Head of caudate nucleus (tissue), 42 donors: ENCODE data around the gene SMAD3.

Experiments
- DNase-seq, 42 donors: peaks; one replicate each; pipeline versions ENCODE4 v3.0.0 to v3.0.0-alpha.2; 2020 to 2021; ENCODE audit warnings: mixed read lengths in 7 of 42
- intact Hi-C: fragments of 100-400 bp; cut with DNase I; formaldehyde crosslinking; loops from one replicate; pipeline ENCODE4 v1.15.0; 2022

The SMAD3 gene

DNA sequence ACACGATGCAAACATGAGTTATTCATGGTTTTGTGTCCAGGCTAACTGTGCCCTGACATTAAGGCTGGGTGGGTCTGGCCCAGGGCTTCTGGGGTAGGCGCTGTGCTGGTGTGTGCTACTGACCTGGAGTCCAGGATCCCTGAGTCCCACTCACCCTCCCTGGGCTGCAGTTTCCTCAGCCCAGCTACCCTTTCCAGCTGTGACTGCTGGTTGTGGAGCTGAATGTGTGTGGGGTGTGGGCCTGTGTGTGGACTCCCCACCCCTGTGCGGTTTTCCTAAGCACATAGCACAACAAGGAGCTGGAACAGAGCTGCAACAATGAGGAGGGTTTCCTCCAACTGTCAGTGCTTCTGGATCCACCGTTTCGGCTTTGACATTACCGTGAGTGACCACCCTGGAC lies 38.0 kb downstream of the SMAD3 start:
- no peak for DNase-seq
- intact Hi-C loops, result no loop called here

DNA sequence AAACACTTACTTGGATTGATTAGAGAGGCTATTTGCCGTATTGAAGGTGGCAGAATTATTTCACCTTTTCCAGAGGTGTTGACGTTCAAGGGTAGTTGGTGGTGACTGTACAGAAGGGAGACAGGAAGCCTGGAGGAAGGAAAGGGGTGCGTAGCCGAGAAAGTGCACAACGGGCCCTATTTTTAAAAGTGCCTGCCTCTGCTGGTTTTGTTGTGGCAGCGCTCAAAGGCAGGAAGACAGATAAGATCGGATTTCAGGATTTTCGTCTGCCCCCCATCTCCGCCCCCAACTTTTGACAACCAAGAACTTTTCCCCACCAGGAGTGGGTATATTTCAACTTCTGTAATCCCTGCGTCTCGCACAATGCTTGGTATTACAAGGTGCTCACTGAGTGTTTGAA lies 38.5 kb downstream of the SMAD3 start:
- intact Hi-C loops, result no loop called here

DNA sequence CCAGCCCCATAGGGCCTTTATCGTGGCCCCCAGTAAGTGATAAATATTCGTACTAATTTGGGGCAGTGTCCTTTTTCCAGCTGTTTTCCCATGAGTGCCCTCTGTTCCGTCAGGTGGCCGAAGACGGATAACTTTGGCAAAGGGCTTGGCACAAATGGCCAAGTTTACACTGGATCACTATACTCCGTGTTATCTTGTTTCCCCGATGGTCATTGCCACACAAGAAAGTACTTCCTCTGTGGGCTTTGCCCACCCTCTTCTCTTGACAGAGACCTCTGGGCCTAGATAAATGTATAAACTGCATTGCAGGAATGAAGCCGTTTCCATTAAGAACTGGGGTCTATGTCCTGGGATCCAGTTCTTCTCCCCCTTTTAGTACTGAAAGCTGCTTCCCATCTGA lies 39.1 kb downstream of the SMAD3 start:
- intact Hi-C loops, result no loop called here
- no peak for DNase-seq

More for the DNA sequence above, 38.5 kb downstream of the SMAD3 start:
- DNase-seq, result peak in 1 of 42 donors; percentile 50

DNA sequence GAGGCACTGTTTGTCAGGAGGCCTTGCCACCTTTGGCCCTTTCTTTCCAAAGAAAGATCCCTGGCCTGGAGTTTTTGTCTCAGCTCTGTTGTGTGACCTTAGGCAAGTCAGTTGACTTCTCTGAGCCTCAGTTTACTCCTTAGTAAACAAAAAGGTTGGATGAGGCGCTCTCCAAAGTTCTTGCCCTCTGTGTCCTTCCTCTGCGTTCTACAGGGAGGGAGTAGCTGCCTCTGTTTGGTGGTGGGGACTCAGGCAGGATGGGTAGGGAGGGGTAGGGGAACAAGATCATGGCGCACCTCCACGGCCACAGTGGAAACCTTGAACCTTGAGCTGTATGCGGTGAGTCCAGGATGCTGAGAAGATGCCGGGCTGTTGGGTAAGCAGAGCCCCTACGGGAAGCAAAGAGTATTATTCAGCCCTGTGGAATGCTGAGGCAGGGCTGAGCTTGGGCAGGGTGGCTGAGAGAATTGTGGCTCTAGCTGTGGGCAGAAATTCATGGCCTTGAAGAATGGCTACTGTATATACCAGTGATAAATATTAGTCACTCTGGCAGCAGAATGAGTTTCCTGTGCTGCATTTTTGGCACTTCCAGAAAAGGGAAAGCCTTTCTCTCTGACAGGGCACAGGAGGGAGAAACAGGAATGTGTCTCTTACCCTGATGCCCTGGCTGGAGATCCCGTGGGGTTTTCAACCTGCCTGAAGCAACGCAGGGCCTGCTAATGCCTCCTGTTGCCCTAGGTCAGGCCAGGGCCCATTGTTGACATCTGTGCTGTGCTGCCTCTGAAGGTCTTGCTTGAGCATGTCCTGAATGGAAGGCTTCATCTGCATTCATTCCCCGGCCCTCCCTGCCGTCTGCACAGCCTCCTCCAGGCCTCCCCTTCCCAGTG lies 39.9 kb downstream of the SMAD3 start:
- DNase-seq, result peak in 1 of 42 donors; percentile 52
- intact Hi-C loops, result no loop called here

DNA sequence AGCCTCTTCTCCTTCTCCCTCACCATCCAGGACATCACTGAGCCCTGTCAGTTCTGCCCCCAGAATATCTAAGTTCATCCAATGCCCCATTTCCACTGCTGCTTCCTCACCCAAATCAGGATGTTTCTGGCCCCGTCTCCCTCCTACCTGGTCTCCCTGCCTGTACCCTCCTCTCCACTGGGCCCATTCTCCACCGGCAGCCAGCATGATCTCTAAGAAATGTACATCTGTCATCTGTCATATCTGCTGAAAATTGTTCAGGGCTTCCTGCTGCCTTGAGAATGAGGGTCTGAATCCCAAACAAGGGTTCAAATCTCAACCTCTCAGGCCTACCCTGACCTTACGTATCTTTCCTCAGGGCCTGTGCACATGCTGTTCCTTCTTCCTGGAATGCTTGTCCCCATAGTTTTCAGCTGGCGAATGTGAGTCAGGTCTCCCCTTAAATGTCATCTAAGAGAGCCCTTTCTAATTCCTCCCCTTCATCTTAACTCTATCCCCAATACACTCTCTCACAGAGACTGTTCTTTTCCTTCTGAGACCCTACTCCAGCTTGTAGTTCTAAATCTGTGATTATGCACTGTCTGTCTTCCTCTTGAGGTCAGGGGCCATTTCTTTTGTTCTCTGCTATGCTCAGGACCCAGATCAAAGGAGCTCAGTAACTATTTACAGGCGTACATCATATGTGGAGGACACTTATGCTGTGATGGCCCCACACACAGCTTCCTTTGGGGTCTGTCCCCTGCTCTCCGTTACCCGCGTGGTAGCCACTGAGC lies 40.8 kb downstream of the SMAD3 start:
- DNase-seq, result no peak
- intact Hi-C loops, result no loop called here

DNA sequence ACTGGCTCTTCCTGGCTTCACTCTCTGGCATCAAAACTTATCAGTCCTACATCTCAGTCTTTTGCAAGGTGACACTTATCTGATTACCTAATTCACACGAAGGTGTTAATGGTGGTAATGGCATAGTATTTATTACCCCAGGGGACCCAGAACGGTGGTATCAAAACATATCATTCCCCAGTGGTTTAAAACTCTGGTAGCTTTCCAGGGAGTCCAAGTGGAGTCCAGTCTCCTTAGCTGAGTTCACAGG lies 41.3 kb downstream of the SMAD3 start:
- intact Hi-C loops, result no loop called here
- DNase-seq, result no peak

DNA sequence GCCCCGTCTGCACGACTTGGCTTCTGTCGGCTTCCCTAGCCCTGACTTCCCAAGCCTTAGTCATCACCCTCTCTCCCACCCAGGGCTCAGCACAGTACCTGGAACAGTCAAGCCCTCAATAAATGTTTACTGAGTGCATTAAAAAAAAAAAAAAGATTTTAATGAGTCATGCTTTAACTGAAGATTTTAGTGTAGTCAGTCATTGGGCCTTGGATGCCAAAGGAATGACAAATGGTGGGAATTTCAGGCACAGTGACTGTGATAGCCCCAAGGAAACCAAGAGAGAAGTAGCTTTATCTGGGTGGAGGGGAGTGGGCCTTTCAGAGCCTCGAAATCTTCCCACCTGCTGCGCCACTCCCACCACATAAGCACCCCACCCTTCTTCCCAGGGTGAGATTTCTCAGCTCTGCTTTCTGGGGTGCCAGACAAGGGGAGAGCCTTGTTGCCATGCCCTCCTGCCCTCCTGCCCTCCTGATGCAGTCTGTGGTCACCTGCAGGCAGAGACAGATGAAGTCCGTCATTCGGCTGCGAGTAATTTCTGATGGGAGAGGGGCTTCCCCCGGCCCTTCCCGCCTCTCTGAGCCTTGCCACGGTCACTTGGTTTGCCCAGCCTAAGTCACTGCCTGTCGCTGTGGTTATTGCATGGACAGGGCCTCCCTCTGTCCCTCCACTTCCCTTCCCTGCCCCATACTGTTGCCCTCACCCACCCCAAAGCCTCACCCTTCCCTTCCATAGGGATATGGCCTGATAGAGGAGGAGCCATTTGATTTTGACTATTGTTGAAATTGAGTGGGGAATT lies 41.8 kb downstream of the SMAD3 start:
- DNase-seq, result peak in 33 of 42 donors; percentile 16 to 89 (median 48)
- intact Hi-C loops, result no loop called here

DNA sequence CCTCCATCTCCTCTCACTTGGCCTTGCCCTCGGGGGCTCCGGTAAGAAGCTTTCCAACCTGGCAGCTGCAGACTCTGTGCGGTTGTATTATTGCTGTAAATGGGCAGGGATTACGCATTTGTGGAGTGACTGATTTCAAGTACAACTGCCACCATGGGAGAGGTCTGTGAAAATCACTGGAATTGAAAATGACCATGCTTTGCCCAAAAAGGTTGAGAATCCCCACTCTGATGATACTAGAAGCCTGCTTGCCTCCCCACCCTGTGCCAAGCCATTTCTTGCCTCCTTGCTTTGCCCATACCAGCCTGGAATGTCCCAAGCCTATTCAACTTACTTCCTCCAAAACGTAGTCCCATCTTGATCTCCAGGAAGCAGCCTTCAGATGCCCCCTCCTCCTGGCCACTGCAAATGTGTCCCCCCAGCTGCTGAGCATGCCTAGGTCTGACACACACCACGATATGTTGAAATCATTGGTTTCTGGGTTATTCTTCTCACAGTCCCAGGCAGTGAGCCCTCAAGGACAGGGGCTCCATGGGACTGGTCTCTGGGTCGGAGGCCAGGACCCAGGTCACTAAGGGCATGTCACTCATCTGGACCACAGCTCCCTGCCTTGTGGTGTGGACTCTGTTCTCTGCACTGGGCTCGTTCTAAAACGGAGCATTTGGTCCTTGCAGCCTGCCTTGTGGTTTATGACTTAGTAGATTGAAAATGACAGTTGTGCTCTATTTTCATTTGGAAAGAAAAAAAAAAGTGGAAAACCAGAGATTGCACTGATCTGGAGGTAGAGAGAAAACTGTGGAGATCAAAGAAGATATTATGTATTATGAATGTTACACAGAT lies 42.9 kb downstream of the SMAD3 start:
- intact Hi-C loops, result no loop called here
- DNase-seq, result no peak

DNA sequence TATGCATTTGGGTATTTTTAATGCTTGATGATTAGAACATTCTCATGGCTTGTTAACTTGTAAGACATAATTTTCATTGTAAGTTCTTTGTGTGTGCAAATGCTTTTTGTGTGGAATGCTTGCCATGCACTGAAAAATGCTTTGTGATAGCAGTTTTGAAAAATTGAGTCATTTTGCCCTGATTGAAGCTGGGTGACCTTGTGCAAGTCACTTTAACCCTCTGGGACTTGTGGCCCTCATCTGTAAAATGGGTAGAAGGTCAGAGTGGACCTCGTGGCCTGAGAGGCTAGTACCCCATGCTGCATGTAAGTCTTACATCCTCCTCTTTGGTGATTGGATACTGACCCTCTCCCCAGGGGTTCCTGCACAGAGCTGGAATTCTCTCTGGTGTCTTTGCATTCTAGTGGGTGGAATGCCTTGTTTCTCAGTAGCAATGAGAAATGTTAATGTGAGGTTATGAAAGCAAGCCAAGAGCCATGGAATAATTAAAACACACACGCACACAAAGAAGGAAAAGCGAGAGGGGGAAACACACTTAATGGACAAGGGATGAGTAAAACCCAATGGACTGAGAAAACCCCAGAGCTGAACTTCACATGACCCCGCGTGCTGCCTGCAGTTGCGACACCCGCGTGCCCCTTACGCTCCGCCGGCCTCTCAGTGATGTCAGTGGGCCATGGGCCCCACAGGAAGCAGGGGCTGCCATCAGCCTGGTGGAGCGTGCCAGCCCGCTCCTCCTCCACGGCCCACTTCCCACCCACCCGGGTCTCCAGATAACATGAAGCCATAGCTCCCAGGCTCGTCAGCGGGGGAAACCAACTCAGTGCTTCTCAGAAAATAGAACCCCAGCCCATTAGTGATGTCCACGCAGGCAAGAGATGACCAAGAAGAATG lies 44.0 kb downstream of the SMAD3 start:
- peak in 15 of 42 donors; percentile 14 to 71 (median 46) for DNase-seq
- intact Hi-C loops, result no loop called here

DNA sequence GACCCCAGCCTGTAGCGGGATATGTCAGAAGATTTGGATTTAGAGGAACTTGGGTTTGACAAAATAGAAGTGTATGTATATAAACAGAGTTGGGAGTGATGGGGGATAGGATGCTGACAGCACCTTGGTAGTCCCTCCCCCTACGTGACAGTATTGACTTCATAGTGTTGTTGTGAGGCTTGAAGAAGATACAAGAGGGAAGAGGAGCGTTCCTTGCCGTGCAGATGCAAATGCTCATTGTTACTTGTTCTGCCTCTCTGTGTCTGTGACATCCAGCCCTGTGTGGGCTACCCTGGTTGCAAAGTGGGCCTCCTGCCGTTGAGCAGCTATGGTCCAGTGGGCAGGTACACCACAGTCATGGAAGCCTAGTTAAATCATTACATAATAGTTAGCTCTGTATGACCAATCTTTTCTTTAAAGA lies 45.0 kb downstream of the SMAD3 start:
- no peak for DNase-seq
- intact Hi-C loops, result no loop called here

DNA sequence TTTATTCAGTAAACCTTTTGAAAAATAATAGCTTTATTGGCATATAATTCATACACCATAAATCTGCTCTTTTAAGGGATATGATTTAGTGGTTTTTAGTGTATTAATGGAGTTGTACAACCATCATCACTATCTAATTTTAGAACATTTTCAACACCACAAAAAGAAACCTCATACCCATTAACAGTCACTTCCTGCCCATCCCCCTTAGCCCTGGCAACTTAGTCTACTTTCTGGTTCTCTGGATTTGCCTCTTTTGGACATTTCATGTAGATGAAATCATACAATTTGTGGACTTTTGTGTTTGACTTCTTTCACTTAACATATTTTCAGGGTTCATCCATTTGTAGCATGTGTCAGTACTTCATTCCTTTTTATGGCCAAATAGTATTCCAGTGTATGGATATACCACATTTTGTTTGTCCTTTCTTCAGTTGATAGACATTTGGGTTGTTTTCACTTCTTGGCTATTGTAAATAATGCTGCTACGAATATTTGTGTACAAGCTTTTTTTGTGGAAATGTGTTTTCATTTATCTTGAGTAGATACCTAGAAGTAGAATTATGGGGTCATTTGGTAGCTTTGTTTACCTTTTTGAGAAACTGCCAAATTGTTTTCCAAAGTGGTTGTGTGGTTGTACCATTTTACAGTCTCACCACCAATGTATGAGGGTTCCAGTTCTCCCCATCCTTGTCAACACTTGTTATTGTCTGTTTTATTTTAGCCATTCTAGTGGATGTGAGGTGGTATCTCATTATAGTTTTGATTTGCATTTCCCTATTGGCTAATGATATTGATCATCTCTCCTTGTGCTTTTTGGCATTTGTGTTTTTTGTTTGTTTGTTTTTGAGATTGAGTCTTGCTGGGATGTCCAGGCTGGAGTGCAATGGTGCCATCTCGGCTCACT lies 45.8 kb downstream of the SMAD3 start:
- intact Hi-C loops, result no loop called here
- DNase-seq, result no peak

DNA sequence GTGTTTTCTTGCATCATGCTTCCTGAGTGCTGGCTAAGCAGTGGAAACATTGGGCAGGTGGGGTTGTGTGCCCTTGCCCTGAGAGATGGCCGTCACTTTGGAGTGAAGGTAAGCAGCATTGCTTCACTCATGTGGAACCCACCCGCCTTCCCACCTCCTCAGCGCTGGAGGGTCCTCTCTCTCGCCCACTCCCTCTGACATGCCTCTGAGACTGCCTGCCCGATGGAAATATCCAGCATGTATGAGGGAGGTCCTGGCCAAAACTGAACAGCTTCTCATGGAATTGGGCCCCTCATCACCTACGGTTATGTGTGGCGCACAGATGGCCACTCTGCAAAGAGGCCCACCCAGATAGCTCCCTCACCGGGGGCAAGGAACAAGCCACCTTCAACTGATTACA lies 48.6 kb downstream of the SMAD3 start:
- intact Hi-C loops, result no loop called here
- no peak for DNase-seq

DNA sequence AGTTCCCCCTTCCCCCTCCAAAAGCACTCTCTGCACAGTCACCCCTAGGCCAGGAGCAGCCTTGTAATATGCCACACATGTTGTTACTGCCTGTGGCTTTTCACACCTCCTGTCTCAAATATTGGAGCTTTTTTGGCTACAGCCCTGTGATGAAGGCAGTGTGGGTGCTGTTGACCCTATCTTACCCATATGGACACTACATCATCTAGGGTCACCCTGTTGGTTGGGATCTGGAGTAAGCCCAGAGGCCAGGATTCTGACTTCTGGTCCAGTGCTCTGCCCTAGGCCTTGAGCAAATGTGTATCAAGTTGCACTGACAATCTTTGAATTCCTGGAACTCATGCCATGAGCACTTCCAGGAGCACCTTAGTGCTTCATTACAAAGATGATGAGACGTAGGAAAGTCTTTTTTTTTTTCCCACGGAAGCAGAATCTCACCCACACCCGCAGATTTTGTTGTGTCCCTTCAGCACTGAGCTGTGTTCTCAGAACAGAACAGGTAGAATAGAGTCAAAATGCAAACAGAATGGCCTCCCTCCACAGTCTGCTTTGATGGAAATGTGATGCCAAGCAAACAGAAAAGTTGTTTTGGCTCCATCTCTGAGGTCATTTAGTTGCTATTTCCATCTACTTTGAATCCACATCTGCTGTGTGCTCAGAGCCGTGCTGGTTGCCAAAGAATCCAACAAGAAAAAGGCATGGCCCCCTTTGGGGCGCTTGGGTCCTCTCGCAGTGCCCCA lies 49.6 kb downstream of the SMAD3 start:
- no peak for DNase-seq
- intact Hi-C loops, result no loop called here

DNA sequence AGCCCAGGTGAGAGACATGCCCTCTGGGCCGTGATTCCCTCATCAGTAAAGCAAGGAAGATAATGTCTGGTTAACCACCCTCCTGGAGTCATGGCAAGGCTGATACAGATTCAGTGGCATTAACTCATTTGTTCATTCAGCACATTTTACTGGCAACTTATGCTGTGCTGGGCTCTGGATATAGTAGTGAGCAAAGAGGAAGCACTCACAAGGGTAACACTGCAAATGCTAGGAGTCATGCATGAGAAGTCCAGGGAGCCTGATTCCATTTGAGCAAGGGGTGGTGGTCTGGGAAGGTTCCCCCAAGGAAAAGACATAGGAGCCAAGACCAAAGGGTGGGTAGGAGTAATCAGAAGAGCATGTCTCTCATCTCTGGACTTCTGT lies 50.2 kb downstream of the SMAD3 start:
- no peak for DNase-seq
- intact Hi-C loops, result no loop called here

DNA sequence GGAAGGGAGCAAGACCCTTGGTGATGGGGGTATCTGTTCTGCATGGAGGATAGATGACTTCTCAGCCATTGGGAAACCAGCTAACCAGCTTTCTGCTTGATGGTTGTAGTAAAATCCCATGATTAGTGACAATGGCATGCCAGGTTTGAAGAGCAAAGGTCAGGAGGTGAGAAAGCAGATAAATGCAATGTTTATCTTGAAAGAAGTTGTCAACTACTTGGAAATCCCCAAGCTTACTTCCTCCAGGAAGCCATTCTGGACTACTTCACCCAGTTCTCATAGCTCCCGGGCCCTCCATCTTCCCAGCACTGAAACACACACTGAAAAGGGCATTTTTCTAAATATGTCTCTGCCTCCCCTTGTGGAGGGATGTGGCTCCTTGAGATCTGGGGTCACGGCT lies 51.3 kb downstream of the SMAD3 start:
- no peak for DNase-seq
- intact Hi-C loops, result no loop called here

DNA sequence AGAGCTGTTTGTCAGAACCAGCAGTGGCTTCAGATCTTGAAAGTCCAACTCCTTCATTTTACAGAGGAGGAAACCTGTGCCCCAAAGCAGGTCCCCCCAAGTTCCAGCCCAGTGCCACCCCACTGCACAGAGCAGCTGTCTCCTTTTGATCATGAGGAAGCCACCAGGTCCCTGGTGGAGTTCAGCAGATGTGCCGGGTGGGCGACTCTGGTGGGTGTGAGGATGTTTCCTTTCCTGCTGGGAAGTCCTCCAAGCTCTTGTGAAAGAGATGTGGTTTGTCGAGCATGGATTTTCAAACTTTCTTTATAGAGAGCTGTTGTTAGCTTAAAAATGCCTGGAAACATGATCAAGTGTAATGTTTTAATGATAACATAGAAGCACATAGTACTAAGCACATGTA lies 52.0 kb downstream of the SMAD3 start:
- intact Hi-C loops, result no loop called here
- no peak for DNase-seq
